ENCODE data around the gene STXBP5L. TPM values are rescaled to one million over a fixed set of nuclear protein-coding genes. Genes with fewer than 3 reads are reported as not detected.
"Not testable (repeated sequence)": the region's sequence is repeated elsewhere in the genome, so short reads cannot be mapped to it uniquely, and the experiment has no call there.

STXBP5L gene
- polyA plus RNA-seq, 3 donors = not detected

DNA sequence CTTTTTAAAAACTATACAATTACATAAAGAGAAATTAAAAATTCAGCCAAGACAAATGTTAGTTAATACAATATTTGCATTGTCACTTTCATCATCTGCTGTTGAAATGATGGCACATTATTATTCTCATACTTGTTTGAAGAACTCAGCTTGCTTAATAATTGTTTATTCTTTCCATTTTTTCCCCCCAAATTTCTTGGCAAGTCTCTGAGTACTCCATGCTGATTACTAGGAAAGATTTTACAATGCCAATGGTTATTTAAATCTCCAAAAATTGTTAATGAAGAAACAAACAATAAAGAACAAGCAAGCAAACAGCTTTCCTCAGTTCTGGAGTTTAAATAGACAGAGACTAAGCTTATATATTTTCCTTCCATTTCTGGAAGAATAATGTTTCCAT lies 15.1 kb upstream of the STXBP5L start:
- no peaks in the 10 kb centered on the region for H4K20me1 ChIP-seq (ENCODE audit: insufficient read depth, low read length)
- intact Hi-C loops (cut with micrococcal nuclease) = no loop called here
- no peaks in the 10 kb centered on the region for H3K79me2 ChIP-seq (ENCODE audit: insufficient read depth, low read length)
- Mint-ChIP-seq H3K4me3 (no peak overlapping the region), H3K27me3 (ENCODE audit: low read depth in 3 of 3) (peaks cover 0 to 4% (median 2%) of the 10 kb centered on the region in 3 donors), H3K4me1 (no peaks in the 10 kb centered on the region), H3K27ac (no peak overlapping the region), H3K9me3 (peaks cover 0 to 6% (median 2%) of the 10 kb centered on the region in 7 donors), H3K36me3 (no peaks in the 10 kb centered on the region)
- no peak overlapping the region for H3K4me3 ChIP-seq (replicated peaks in 1 of 3; ENCODE audit: low read depth in 2 of 3, low read length in 3 of 3)
- no peak for DNase-seq
- H3K9me3 ChIP-seq (replicated peaks in 1 of 2; ENCODE audit: control insufficient read depth in 1 of 2, insufficient read depth in 1 of 2, low read length in 2 of 2) = no peaks in the 10 kb centered on the region
- H3K9ac ChIP-seq (ENCODE audit: insufficient read depth, low read length, poor library complexity, severe bottlenecking) = no peak overlapping the region
- peaks cover 0 to 2% of the 10 kb centered on the region in 2 donors for H3K27me3 ChIP-seq (ENCODE audit: control insufficient read depth in 2 of 2, insufficient read depth in 2 of 2, low read length in 2 of 2)
- no peaks in the 10 kb centered on the region for H3K36me3 ChIP-seq (replicated peaks in 1 of 2; ENCODE audit: control insufficient read depth in 1 of 2, insufficient read depth in 2 of 2, low read length in 2 of 2)
- H3K27ac ChIP-seq (ENCODE audit: low read depth in 1 of 2, low read length in 2 of 2) = no peak overlapping the region
- H3K4me1 ChIP-seq (ENCODE audit: control insufficient read depth in 1 of 2, insufficient read depth in 2 of 2, low read length in 2 of 2) = no peaks in the 10 kb centered on the region
- no peak overlapping the region for H2AFZ ChIP-seq (ENCODE audit: insufficient read depth, low read depth, low read length, poor library complexity, severe bottlenecking)
- H3K4me2 ChIP-seq (replicated peaks; ENCODE audit: extremely low read depth, low read length, poor library complexity, severe bottlenecking) = no peak overlapping the region
- TF ChIP-seq, protein P1, sequence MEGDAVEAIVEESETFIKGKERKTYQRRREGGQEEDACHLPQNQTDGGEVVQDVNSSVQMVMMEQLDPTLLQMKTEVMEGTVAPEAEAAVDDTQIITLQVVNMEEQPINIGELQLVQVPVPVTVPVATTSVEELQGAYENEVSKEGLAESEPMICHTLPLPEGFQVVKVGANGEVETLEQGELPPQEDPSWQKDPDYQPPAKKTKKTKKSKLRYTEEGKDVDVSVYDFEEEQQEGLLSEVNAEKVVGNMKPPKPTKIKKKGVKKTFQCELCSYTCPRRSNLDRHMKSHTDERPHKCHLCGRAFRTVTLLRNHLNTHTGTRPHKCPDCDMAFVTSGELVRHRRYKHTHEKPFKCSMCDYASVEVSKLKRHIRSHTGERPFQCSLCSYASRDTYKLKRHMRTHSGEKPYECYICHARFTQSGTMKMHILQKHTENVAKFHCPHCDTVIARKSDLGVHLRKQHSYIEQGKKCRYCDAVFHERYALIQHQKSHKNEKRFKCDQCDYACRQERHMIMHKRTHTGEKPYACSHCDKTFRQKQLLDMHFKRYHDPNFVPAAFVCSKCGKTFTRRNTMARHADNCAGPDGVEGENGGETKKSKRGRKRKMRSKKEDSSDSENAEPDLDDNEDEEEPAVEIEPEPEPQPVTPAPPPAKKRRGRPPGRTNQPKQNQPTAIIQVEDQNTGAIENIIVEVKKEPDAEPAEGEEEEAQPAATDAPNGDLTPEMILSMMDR (IDR thresholded peaks at IDR 0.05) = no peak

GRCh38 chr3:120894316-120895057 lies 13.5 kb upstream of the STXBP5L start:
- H3K27ac Mint-ChIP-seq = no peak overlapping the region
- 0% methylated on average over 1 of the region's 5 CpGs for WGBS (ENCODE audit: insufficient coverage)
- H3K9ac ChIP-seq (ENCODE audit: insufficient read depth, low read length, poor library complexity, severe bottlenecking) = no peak overlapping the region

DNA sequence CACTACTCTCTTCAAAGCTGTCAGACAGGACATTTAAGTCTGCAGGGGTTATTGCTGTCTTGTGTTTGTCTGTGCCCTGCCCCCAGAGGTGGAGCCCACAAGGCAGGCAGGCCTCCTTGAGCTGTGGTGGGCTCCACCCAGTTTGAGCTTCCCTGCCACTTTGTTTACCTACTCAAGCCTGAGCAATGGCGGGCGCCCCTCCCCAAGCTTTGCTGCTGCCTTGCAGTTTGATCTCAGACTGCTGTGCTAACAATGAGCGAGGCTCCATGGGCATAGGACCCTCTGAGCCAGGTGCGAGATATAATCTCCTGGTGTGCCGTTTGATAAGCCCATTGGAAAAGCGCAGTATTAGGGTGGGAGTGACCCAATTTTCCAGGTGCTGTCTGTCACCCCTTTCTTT lies 6.3 kb upstream of the STXBP5L start:
- intact Hi-C loops (cut with micrococcal nuclease); H3K27me3 Mint-ChIP-seq (ENCODE audit: low read depth in 3 of 3): not testable (repeated sequence)
- 98% methylated on average over 5 of the region's 6 CpGs for WGBS (ENCODE audit: insufficient coverage)

More at GRCh38 chr3:120894316-120895057, 13.5 kb upstream of the STXBP5L start:
- H3K79me2 ChIP-seq (ENCODE audit: insufficient read depth, low read length) = no peaks in the 10 kb centered on the region
- no peaks in the 10 kb centered on the region for H3K4me1 ChIP-seq (ENCODE audit: control insufficient read depth in 1 of 2, insufficient read depth in 2 of 2, low read length in 2 of 2)
- H3K36me3 ChIP-seq (replicated peaks in 1 of 2; ENCODE audit: control insufficient read depth in 1 of 2, insufficient read depth in 2 of 2, low read length in 2 of 2) = no peaks in the 10 kb centered on the region
- TF ChIP-seq, protein P1 (IDR thresholded peaks at IDR 0.05) = no peak
- intact Hi-C loops (cut with micrococcal nuclease) = no loop called here
- H3K4me2 ChIP-seq (replicated peaks; ENCODE audit: extremely low read depth, low read length, poor library complexity, severe bottlenecking) = no peak overlapping the region
- DNase-seq = no peak
- Mint-ChIP-seq H3K4me1 (no peaks in the 10 kb centered on the region), H3K27me3 (ENCODE audit: low read depth in 3 of 3) (peaks cover 0 to 4% (median 2%) of the 10 kb centered on the region in 3 donors), H3K36me3 (no peaks in the 10 kb centered on the region), H3K9me3 (peaks cover 0 to 6% (median 4%) of the 10 kb centered on the region in 7 donors), H3K4me3 (no peak overlapping the region)
- no peaks in the 10 kb centered on the region for H4K20me1 ChIP-seq (ENCODE audit: insufficient read depth, low read length)
- no peaks in the 10 kb centered on the region for H3K9me3 ChIP-seq (replicated peaks in 1 of 2; ENCODE audit: control insufficient read depth in 1 of 2, insufficient read depth in 1 of 2, low read length in 2 of 2)
- no peak overlapping the region for H2AFZ ChIP-seq (ENCODE audit: insufficient read depth, low read depth, low read length, poor library complexity, severe bottlenecking)
- H3K4me3 ChIP-seq (replicated peaks in 1 of 3; ENCODE audit: low read depth in 2 of 3, low read length in 3 of 3) = no peak overlapping the region
- H3K27me3 ChIP-seq (ENCODE audit: control insufficient read depth in 2 of 2, insufficient read depth in 2 of 2, low read length in 2 of 2) = peaks cover 0 to 2% of the 10 kb centered on the region in 2 donors
- H3K27ac ChIP-seq (ENCODE audit: low read depth in 1 of 2, low read length in 2 of 2) = no peak overlapping the region

More for the DNA sequence above, 6.3 kb upstream of the STXBP5L start:
- not testable (repeated sequence) for H3K4me1 Mint-ChIP-seq; H3K79me2 ChIP-seq (ENCODE audit: insufficient read depth, low read length); H2AFZ ChIP-seq (ENCODE audit: insufficient read depth, low read depth, low read length, poor library complexity, severe bottlenecking); H3K4me3 Mint-ChIP-seq; DNase-seq; H3K27ac Mint-ChIP-seq; H3K4me1 ChIP-seq (ENCODE audit: control insufficient read depth in 1 of 2, insufficient read depth in 2 of 2, low read length in 2 of 2); H3K4me2 ChIP-seq (replicated peaks; ENCODE audit: extremely low read depth, low read length, poor library complexity, severe bottlenecking); H3K36me3 Mint-ChIP-seq; H3K27ac ChIP-seq (ENCODE audit: low read depth in 1 of 2, low read length in 2 of 2); H3K9me3 ChIP-seq (replicated peaks in 1 of 2; ENCODE audit: control insufficient read depth in 1 of 2, insufficient read depth in 1 of 2, low read length in 2 of 2); H4K20me1 ChIP-seq (ENCODE audit: insufficient read depth, low read length); H3K9ac ChIP-seq (ENCODE audit: insufficient read depth, low read length, poor library complexity, severe bottlenecking); H3K36me3 ChIP-seq (replicated peaks in 1 of 2; ENCODE audit: control insufficient read depth in 1 of 2, insufficient read depth in 2 of 2, low read length in 2 of 2); H3K4me3 ChIP-seq (replicated peaks in 1 of 3; ENCODE audit: low read depth in 2 of 3, low read length in 3 of 3)
- peaks cover 7 to 11% of the 10 kb centered on the region in 2 donors for H3K27me3 ChIP-seq (ENCODE audit: control insufficient read depth in 2 of 2, insufficient read depth in 2 of 2, low read length in 2 of 2)
- peaks cover 3 to 15% (median 12%) of the 10 kb centered on the region in 7 donors for H3K9me3 Mint-ChIP-seq

Data from CD14-positive monocyte (primary cell).